LNCAP (cell line): ENCODE data around the gene BSCL2.

Experiments used
- TF ChIP-seq, protein P1 (sequence below): fragments of 450-650 bp; IDR thresholded peaks from 2 replicates; pipeline ENCODE4 v1.5.1; 2017; ENCODE audit warnings: mild to moderate bottlenecking

BSCL2 gene

DNA sequence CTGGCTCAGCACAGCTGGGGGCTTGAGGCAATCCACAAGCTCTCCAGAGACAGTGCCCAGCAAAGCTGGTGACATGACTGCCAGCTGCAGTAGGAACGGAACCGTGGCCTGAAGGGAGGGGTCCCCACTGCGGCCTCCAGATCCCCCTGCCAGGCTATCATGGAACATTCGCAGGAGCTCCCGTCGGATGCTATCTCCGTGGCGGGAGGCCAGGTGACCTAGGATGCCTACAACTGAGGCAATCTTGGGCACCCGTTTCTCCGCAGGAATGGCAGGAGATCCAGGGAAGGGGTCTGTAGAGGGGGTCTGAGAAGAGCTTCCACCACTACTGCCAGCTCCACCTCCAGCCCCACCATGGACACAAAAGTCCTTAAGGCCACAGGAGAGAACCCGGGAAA lies 58.3 kb downstream of the BSCL2 start:
- TF ChIP-seq, protein P1, sequence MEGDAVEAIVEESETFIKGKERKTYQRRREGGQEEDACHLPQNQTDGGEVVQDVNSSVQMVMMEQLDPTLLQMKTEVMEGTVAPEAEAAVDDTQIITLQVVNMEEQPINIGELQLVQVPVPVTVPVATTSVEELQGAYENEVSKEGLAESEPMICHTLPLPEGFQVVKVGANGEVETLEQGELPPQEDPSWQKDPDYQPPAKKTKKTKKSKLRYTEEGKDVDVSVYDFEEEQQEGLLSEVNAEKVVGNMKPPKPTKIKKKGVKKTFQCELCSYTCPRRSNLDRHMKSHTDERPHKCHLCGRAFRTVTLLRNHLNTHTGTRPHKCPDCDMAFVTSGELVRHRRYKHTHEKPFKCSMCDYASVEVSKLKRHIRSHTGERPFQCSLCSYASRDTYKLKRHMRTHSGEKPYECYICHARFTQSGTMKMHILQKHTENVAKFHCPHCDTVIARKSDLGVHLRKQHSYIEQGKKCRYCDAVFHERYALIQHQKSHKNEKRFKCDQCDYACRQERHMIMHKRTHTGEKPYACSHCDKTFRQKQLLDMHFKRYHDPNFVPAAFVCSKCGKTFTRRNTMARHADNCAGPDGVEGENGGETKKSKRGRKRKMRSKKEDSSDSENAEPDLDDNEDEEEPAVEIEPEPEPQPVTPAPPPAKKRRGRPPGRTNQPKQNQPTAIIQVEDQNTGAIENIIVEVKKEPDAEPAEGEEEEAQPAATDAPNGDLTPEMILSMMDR = no peak

DNA sequence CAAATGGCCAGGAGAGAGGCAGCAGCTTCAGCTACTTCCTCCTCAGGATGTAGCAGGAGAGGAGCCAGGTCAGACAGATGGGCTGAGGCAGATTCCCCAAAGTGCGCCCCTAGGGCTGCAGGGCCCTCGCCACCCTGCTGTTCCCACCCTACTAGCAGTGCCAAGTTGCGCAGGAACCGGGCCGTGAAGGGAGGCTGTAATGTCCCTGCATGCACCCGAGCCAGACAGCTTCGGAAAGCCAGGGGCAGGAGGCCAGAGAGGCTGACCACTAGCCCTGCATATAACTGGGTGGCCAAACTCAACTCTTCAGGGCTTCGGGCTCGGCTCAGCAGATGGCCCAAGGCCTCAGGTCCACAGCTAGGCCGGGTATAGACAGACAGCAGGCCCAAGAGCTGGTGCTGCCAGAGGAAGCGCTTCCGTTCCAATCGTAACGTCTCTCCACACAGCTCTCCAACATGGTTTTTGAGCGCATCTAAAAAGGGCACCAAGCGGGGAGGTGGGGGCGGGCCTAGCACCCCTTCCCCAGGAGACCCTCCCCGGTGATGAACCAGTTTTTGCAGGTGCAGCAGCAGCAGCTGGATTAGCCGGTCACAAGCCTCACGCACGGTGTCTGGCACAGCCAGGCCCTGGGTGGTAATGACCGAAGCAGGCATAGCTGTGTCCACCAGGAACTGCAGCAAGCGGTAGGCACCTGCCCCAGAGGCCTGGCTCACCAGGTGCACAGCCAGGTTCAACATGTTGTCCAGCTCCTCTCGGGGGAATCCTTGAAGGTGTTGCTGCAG lies 58.8 kb downstream of the BSCL2 start:
- TF ChIP-seq, protein P1 = no peak

DNA sequence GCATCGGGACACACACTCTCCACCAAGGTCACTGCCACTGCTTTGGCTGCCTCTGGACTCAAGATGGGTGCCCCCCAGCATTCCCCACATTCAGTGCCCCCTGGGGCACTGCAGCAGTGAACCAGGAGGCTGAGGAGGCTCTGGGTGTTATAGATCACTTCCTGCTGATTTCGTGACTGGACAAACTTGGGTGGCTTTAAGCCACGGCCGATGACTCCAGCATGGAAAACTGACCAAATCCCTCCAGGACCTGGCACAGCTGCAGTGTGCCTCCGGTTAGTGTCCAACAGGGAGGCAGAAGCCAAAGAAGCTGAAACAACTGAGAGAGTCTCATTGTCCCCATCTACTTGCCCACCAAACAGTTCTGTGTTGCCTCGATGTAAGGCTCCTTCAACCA lies 59.6 kb downstream of the BSCL2 start:
- TF ChIP-seq, protein P1 = no peak

DNA sequence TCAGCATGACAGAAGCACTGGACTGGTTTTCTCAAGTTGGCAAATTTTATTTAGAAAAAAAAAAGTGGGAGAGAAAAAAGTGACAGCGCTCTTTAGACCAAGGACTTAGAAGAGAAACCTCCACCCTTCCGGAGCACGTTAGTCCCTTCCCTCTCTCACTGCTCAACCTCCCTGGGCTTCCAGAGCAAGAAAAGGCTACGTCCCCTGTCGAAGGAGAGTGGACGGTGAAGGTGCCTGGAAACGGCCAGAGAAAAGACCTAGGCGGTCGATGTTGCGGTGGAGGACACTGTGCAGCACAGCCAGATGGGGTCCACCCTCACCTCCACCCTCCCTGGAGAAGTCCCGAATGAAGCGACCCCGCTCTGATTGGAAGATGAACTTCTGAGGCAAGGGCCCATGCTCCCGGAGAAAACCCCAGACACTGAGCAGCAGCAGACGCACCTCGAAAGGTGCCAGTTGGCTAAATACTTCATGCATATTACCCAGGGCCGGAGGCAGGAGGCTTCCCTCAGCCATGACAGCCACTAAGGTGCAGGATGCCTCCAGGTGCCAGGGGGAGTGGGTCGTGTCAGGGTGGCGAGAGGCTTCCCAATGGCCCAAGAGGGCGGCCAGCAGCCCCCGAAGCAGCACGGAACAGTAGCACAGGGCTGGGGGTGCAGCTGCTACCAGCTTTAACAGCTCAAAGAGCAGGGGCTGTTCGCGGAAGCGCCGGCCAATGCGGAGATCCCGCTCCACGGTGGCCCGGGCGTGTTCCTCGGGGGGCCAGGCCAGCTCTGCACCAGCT lies 60.2 kb downstream of the BSCL2 start:
- TF ChIP-seq, protein P1 = no peak

DNA sequence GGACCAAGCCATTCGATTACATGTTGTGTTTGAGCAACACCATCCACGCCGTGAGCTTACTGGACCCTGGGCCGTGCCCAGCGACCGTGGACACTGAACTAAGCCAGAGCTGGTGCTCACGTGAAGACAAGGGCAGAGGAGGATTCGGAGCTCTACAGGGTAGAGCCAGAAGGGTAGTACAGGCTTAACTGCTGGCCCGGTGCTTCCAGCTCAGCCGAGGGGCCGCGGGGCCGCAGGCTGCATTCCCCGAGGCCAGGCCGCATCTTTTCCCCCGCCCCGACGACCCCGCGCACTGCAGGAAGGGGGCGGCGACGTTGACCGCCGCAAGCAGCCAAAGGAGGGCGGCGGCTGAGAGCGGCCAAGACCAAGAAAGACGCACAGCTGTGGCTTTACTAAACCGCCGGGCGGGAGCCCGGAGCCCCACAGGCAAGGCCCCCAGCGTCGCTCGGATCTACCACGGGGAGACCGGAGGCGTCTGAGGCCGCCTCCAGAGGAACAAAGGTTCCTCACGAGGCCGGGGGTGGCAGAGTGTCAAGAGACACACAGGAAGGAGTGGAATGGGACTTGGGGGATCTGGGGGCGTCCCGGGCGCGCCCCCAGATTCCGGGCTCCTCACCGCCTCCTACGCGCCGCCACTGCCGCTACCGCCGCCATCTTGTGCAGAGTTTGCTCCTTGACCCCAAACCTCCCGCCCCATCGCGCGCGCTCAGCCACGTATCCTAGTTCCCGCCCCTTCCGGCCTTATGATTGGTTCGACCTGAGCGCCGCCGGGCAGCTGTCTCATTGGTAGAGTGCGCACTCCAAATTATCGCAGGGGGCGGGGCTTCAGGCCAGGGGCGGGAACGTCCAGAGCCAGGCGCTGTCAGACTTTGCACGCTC lies 61.0 kb downstream of the BSCL2 start, which contains the start of gene GANAB:
GANAB (minus strand) TSS at position 668 of the 879 bp plus-strand sequence; CDS start at position 654, 14 bp downstream.
- TF ChIP-seq, protein P1 = no peak

DNA sequence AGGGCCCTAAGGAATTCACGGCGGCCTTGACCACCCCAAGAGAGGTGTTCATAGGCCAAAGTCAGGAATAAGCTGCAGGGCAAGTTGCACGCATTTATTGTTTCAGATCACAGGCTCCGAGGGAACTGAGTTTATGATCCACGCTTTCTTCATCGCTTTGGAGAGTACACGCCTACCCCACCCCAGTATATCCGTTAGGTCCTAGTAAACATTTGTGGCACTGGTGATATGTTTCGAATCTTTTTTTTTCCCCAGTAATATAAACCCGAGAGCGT lies 61.6 kb downstream of the BSCL2 start:
- TF ChIP-seq, protein P1 = no peak

DNA sequence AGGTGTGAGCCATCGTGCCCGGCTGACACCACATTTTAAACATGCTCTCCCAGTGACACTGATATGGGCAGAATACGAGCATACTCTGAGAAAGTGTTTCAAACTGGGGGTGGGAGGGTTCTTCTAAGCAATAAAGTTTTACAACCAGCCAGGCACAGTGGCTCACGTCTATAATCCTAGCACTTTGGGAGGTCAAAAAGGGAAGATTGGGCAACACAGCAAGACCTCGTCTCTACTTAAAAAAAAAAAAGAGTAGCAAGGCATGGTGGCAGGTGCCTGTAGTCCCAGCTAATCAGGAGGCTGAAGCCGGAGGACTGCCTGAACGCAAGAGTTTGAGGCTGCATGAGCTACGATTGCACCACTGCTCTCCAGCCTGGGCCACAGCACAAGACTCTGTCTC lies 63.0 kb downstream of the BSCL2 start:
- TF ChIP-seq, protein P1 = no peak
